Left ventricle myocardium superior (tissue), 1 donor: ENCODE data around the gene GBGT1. TPM values are rescaled to one million over a fixed set of nuclear protein-coding genes. Genes with fewer than 3 reads are reported as not detected.
A peak's percentile ranks its signal among the peaks of the same experiment; 100 is the strongest.

Experiments
- ATAC-seq: fragments of 200-7000 bp; cut with Tn5 transposase; one replicate; pipeline ENCODE4 v1.9.1; 2020; ENCODE audit warnings: mild to moderate bottlenecking, moderate library complexity
- DNase-seq: peaks from one replicate; pipeline ENCODE4 v3.0.0-alpha.2; 2020
- intact Hi-C: fragments of 100-400 bp; cut with micrococcal nuclease; formaldehyde crosslinking; loops from one replicate; pipeline ENCODE4 v1.11.0; 2022
- total RNA-seq: library from RNA; stranded (reverse); fragmentation: NEBNext Ultra II Directional; extraction: Animal tissue kit (Norgen Biotek cat#: 25700); gene quantifications from one replicate; pipeline ENCODE4 v1.2.1, GENCODE V29; 2021
- donor health status: DM: no; HTN: yes; CAD: no; lungs with severe emphysema.

The GBGT1 gene
- total RNA-seq, 1 donor from 2014 or later: 6.2 TPM

- intact Hi-C loops: no loop called here
- DNase-seq (no peak), ATAC-seq (no peak)
Observed at GRCh38 chr9:133134388-133135145, 29.1 kb downstream of the GBGT1 start.

GRCh38 chr9:133133681-133134387 lies 29.9 kb downstream of the GBGT1 start:
- intact Hi-C loops: no loop called here
- peak; percentile 90 for DNase-seq
- ATAC-seq: peak; percentile 87

GRCh38 chr9:133132174-133132573 lies 31.5 kb downstream of the GBGT1 start:
- intact Hi-C loops: no loop called here
- DNase-seq (no peak), ATAC-seq (no peak)

- intact Hi-C loops: no loop called here
- ATAC-seq (no peak), DNase-seq (no peak)
Observed at GRCh38 chr9:133131506-133131905, 32.2 kb downstream of the GBGT1 start.

- DNase-seq: no peak
- intact Hi-C loops: no loop called here
- no peak for ATAC-seq
Observed at GRCh38 chr9:133130685-133131244, 32.9 kb downstream of the GBGT1 start.

GRCh38 chr9:133129001-133129795 lies 34.5 kb downstream of the GBGT1 start:
- intact Hi-C loops: no loop called here
- DNase-seq (peak; percentile 70), ATAC-seq (peak; percentile 3)

GRCh38 chr9:133128152-133128551 lies 35.6 kb downstream of the GBGT1 start:
- DNase-seq (no peak), ATAC-seq (no peak)
- intact Hi-C loops: no loop called here

- ATAC-seq: peak; percentile 62
- DNase-seq: peak; percentile 71
- intact Hi-C loops: no loop called here
Observed at GRCh38 chr9:133127340-133127981, 36.3 kb downstream of the GBGT1 start.

- ATAC-seq: peak; percentile 3
- intact Hi-C loops: no loop called here
- no peak for DNase-seq
Observed at GRCh38 chr9:133126697-133127339, 36.9 kb downstream of the GBGT1 start.

- peak; percentile 67 for DNase-seq
- intact Hi-C loops: no loop called here
- ATAC-seq: peak; percentile 18
Observed at GRCh38 chr9:133125941-133126696, 37.6 kb downstream of the GBGT1 start.

GRCh38 chr9:133124907-133125275 lies 38.8 kb downstream of the GBGT1 start:
- ATAC-seq (no peak), DNase-seq (no peak)
- intact Hi-C loops: no loop called here

- intact Hi-C loops: no loop called here
- no peak for DNase-seq
- ATAC-seq: no peak
Observed at GRCh38 chr9:133124123-133124906, 39.4 kb downstream of the GBGT1 start.

GRCh38 chr9:133122935-133123611 lies 40.6 kb downstream of the GBGT1 start:
- ATAC-seq (no peak), DNase-seq (peak; percentile 70)
- intact Hi-C loops: no loop called here

GRCh38 chr9:133122605-133122934 lies 41.1 kb downstream of the GBGT1 start:
- ATAC-seq (no peak), DNase-seq (no peak)
- intact Hi-C loops: no loop called here

- intact Hi-C loops: no loop called here
- ATAC-seq (no peak), DNase-seq (no peak)
Observed at GRCh38 chr9:133121915-133122550, 41.7 kb downstream of the GBGT1 start.

- intact Hi-C loops: no loop called here
- ATAC-seq (peak; percentile 83), DNase-seq (peak; percentile 95)
Observed at GRCh38 chr9:133121198-133121914, 42.4 kb downstream of the GBGT1 start, which contains the start of gene RALGDS. TSS of gene RALGDS (minus strand) at chr9:133121240. CDS start at chr9:133121154, 86 bp downstream.
